ENCODE results near the gene RFX4.

The RFX4 gene

GRCh38 chr12:106767954-106768822 is 185.4 kb downstream of the RFX4 start:
- FAIRE-seq (no peak), DNase-seq (ENCODE audit: insufficient read length, low spot score) (no peak)
- no peak for TF ChIP-seq CTCF (IDR thresholded peaks at IDR 0.05; ENCODE audit: insufficient read depth, missing control alignments)

GRCh38 chr12:106769078-106769477 is 186.3 kb downstream of the RFX4 start:
- no peak for FAIRE-seq
- no peak for DNase-seq (ENCODE audit: insufficient read length, low spot score)
- no peak for TF ChIP-seq CTCF (IDR thresholded peaks at IDR 0.05; ENCODE audit: insufficient read depth, missing control alignments)

DNA sequence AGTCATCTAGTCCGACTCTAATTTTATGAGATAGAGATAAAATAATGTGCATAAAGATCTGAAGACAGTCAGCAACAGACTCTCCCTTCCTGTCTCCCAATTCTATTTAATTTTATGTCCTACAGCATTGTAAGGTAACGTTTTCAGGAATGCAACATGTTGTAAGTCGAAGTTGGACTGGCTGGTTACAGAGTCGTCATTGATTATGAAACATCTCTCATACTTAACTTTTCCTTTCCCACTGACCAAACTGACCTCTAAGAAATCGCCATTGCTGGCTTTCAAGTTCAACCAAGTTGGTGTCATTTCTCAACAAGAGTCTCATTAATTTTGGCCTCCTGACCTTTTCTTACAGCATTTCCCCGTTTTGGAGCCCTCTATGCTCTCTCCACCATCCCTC is 186.7 kb downstream of the RFX4 start:
- TF ChIP-seq CTCF (IDR thresholded peaks at IDR 0.05; ENCODE audit: insufficient read depth, missing control alignments) = no peak
- DNase-seq (ENCODE audit: insufficient read length, low spot score) = no peak
- no peak for FAIRE-seq

- DNase-seq (ENCODE audit: insufficient read length, low spot score) = no peak
- no peak for FAIRE-seq
- TF ChIP-seq CTCF (IDR thresholded peaks at IDR 0.05; ENCODE audit: insufficient read depth, missing control alignments) = no peak
Observed at GRCh38 chr12:106771425-106771824, 188.6 kb downstream of the RFX4 start.

DNA sequence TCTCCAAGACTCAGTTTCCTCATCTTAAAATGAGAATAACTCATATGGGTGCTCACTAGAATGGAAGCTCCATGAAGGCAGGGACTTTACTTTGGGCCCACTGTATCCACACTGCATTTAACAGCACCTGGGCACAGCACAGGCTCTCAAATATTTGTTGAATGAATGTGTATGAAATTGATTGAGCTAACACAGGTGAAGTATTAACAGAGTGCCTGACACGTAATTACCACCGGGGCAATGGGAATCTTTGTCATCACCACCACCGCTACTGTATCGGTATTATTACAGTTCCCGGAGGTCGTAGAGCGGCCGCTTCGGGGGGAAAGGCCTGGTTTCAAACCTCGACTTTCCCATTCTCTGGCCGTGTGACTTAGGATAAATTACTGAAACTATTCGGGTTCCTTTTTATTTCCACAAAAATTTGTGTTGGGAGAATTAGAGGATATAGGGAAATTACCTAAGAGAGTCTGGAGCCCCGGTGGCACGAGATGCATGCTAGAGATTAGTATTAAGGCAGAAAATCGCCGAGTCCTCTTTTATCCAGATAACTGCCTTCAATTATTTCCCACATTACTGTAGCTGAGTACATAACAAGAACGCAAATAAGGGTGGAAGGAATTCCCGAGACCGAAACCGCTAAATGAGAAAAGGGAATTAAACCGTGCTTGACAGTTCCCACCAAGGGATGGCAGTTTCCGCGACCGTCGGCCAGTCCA is 190.6 kb downstream of the RFX4 start:
- no peak for DNase-seq (ENCODE audit: insufficient read length, low spot score)
- TF ChIP-seq CTCF (IDR thresholded peaks at IDR 0.05; ENCODE audit: insufficient read depth, missing control alignments) = no peak
- no peak for FAIRE-seq

DNA sequence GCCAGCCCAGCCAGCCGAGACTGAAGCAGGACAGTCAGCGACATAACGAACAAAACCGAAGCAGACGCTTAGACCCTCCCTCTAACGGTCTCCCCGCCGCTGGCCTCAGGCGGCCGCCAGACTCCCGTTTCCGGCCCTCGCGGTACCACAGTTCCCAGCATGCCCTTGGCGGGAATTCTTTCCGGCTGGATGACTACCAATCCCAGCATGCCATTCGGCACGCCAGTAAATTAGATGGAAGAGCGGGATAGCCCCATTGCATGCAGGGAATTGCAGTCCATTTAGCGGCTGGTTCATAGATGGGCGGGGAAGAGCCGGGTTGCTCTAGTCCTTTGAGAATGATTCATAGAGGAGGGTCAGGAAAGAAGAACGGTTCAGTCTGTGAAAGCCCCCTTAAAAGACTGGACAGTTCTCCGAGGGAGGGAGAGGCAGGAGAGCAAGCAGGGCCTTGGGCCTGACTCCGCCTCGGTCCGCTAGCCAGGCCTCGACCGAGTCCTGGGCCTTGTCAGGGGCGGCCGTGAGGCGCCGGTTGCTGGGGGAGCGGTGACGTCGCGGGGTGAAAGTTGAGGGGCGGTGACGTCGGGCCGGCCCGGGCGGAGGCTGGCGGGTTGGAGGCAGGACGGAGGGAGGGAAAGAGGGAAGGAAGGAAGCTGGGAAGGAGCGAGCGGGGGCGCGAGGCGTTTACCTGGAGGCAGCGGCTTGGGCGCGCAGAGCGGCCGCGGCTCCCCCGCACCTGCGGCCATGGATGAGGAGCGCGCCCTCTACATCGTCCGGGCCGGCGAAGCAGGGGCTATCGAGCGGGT is 191.4 kb downstream of the RFX4 start, which contains the start of gene RIC8B:
TSS of gene RIC8B (plus strand) at position 678 of the 803 bp plus-strand sequence. CDS start at position 742, 64 bp downstream.
- FAIRE-seq = no peak
- no peak for TF ChIP-seq CTCF (IDR thresholded peaks at IDR 0.05; ENCODE audit: insufficient read depth, missing control alignments)
- DNase-seq (ENCODE audit: insufficient read length, low spot score) = peak; percentile 85

All from D721Med (cell line).